HG02642 (cell line): ENCODE measurements around the gene MEDAG.

Source experiments
- ATAC-seq: cut with Tn5 transposase; IDR thresholded peaks from one replicate; pipeline ENCODE4 v1.9.1; 2021; ENCODE audit warnings: mild to moderate bottlenecking; ENCODE audit not compliant: unreplicated experiment, poor library complexity

MEDAG gene

DNA sequence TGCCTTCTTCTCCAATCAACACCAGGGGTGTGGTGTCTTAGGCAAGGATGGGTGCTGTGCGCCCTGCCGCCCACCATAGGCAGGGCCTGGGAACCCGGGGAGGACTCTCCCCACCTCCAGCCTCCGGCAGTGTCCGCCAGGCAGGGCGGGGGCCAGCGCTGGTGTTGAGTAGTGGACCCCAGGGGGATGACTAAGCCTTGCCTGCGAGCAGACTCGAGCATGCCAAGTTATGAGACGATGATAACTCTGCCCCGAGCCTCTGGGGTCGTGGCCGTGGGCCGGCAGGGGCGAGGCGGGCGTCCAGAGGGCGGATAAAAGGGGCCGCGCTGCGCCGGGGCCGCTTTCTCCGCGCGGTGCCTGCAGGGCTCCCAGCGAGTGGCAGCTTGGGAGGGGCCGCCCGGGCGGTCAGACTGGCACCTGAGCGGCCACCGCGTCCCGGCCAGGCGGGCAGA is at the start of gene MEDAG:
Gene MEDAG (plus strand): TSS at position 340 of the 452 bp plus-strand sequence. CDS start 245 bp downstream, outside the sequence.
- ATAC-seq = no peak

- no peak for ATAC-seq
Observed at GRCh38 chr13:30857018-30857417, 49.1 kb upstream of the MEDAG start.

DNA sequence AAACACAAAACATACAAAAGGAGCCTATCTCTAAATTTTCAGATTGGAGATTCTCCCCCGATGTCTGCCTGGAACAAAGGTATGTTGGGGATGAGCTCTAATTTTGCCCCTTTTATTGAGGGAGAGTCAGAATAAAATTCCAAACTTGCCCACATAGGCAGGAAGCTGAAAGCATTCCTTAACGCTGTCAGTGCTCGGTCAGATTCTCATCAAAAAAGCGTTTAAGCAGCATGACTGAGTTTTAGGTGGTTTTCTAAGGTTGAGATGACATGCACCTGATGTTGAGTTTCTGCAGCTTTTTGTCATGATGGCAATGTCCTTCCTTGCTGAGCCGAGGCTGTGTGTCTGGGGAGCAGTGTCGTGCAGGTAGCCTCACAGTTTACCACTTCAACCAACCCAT is 48.4 kb upstream of the MEDAG start:
- ATAC-seq = no peak

DNA sequence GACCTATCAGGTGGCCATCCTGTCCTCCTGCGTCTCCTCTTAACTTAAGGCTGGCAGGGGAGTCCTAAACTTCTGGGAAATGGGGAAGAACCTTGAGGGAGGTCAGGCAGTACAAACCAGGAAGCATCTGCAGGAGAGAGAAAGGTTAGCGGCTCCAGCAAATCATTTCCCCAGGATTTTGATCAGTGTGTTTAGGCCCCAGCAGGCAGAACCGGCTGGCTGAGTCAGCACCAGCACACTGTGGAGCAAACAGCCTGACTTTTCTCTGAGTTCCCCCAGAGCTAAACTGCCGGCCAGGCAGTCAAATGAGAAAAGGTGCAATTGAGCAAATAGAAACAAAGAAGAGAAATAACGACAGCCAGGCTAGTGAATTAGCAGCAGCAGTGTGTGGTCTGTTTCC is 46.7 kb upstream of the MEDAG start:
- ATAC-seq = no peak

GRCh38 chr13:30861163-30861562 is 44.9 kb upstream of the MEDAG start:
- ATAC-seq = no peak

DNA sequence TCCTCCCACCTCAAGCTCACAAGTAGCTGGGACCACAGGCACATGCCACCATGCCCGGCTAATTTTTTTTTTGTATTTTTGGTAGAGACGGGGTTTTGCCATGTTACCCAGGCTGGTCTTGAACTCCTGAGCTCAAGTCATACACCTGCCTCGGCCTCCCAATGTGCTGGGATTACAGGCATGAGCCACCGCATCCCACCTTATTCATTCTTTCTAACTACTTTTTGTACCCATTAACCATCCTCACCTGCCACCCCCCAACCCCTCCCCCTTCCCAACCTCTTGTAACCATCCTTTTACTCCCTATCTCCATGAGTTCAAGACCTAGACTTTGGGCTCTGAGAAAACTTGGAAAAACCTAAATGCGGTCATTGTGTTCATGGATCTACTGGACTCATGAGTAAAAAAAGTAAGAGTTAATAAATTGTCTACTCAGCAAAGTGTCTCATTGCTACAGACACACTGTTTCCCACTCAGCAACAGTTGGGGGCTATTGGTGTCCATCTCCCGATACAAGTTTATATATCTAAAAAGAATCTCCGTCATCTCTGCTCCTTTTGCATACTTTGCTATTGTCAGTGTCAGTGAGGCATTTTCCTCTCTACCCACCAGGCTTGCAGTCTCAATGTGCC is 44.1 kb upstream of the MEDAG start:
- no peak for ATAC-seq

DNA sequence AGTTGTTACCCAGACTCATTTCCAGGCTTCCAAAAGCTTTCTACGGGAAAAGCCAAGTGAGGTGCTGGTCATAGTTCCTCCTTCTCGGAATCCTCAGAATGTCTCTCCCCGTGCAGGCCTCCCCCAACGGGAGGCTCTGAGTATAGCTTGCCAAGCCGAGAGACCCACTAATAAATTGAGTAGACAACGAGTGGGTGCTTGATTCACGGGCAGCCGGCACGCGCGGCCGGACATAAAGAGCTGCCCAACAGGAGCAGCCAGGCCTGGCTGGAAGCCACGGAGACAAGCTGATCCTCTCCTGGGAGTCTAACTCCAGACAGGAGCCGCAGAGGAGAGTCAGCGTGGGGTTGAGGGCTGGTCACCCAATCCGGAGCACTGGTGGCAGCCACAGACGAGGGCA is 43.4 kb upstream of the MEDAG start:
- ATAC-seq = no peak

DNA sequence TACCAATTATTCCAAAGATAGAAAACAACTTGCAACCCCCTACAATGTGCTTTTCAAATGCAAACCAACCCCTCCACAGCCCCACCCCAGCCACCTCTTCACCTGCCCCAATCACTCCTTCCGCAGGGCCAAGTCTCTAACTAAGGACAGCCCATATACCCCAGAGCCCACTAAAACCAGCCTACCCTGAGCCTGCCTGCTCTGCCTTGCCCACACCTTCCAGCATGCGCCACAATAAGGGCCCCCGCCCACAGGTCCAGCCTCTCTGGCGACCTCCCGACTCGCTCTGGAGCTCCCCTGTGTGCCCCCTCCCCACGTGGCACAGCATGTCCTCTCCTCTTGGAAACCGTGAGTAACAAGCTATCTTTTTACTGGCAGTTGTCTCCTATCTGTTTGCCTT is 42.8 kb upstream of the MEDAG start:
- ATAC-seq = no peak

DNA sequence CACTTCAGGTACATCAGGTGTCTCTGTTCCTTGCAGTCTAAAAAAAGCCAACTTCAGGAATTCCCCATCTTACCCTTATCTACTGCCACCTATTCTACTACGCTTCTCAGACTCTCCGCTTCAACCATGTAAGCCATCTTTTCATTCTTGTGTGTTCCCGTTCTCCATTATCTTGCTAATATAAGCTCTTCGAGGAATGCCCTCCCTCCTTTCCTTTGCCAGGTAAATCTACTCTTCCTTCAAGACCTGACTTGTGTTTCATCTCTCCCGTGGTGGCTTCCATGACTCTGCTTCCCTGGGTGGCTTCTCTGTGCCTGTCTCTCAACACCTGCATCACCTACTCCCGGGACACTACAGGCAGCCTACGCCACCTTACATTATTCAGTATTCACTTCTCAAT is 42.3 kb upstream of the MEDAG start:
- no peak for ATAC-seq

- no peak for ATAC-seq
Observed at GRCh38 chr13:30864433-30865122, 41.5 kb upstream of the MEDAG start.

- ATAC-seq = peak; percentile 89
Observed at GRCh38 chr13:30865123-30866049, 40.7 kb upstream of the MEDAG start.

DNA sequence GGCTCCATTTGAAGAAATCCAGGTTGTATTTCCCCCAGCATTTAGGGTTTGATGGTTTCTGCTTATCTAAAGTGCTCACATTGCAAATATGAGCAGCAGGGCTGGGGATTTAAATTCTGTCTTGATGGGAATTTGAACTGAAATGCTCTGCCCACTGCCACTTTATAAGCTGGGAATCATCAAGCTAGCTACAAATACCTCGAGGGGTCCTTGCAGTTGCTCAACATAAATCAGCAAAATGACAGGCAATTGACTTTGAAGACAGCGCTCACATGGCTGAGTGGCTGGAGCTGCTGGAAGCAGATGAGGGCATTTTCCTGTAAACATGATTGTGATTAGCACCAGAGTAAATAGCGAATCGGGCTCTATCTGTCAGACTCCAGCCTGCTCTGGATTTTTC is 39.4 kb upstream of the MEDAG start:
- ATAC-seq = no peak

GRCh38 chr13:30867089-30867669 is 38.9 kb upstream of the MEDAG start:
- no peak for ATAC-seq

DNA sequence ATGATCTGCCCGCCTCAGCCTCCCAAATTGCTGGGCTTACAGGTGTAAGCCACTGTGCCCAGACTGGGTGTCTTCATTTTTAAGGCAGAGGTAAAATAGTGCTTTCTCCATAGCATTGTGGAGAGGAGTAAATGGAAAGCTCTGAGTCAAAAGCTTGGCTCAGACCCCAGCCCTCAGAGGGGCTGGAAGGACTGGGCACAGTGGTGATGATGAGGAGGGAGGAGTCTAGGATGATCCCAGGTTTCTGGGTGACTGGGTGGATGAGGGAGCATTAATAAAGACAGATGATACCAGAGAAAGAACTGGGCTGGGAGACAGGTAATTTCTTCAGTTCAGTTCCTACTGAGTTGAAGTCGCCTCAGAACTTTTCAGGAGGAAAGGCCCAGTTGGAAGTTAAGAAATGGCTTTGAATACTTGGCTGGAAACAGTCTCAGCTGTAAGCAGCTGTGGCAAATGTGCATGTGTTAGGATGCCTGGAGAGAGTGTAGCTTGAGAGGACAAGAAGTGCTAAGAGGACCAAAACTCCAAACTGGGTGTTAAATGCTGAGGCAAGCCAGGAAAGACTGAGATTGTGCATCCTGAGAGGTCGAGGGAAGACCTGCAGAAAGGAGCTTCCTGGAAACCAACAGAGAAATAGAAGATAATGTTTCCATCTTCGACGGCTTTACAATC is 37.1 kb upstream of the MEDAG start:
- ATAC-seq = no peak

DNA sequence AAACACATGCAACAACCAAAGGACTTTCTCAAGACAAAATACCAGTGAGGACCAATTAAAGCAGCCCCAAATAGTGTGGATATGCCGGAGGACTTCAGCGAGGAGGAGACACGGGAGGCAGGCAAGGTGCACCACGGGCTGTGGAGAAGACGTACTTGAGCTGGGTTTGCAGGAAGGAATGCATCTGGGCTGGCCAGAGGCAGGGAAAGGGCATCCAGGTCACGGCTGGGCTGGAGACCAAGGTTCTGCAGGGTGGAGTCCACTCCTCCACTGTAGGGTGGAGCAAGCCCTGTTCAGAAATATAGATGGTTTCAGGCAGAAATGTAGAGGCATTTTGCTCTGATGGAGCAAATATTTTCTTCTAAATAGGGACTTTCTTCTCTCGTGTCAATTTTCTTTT is 36.6 kb upstream of the MEDAG start:
- ATAC-seq = no peak

GRCh38 chr13:30870049-30870884 is 35.8 kb upstream of the MEDAG start:
- peak; percentile 62 for ATAC-seq

DNA sequence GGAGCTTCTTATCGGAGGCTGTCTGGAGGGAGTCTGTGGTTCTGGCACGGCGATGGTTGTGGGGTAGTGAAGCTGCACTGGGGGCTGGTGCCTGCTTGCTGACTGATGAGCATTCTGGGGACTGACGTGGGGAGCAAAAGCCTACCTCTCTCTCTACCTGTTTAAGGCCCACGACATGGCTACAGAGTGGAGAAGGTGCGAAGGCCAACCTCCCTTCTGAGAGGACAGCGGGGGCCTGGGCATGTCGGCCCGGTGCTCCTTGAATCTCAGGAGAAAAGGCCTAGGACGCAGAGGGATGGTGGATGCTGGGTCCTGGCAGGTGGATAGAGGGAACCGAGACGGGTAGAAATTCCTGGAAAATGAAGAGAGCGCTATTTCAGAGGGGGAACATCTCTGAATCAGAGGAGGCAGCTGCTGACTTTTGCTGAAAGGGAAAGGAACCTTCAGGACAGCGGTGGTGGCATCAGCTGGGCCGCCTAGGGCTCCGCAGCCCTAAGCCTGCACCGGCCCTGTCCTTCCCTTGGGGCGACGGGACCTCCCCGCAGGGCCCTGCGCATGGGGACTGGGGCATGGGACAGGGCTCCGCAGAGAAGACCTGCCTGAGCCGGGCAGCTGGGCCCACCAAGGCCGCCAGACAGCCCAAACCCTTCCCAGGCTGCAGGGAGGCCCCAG is 35.0 kb upstream of the MEDAG start:
- ATAC-seq = no peak

GRCh38 chr13:30871588-30872275 is 34.3 kb upstream of the MEDAG start:
- ATAC-seq = no peak
